ENCODE results near the gene RPUSD3.

Gene RPUSD3

GRCh38 chr3:9890249-9891071 lies 46.7 kb upstream of the RPUSD3 start, which contains the start of gene JAGN1 (continued):
- TF ChIP-seq ZNF76 (tag by site-specific recombination; IDR thresholded peaks at IDR 0.05; ENCODE audit: borderline replicate concordance, low read depth) (peak; percentile 76; the same call in 1 of the 2 replicates), EGR2 (tag by site-specific recombination; IDR thresholded peaks at IDR 0.05; ENCODE audit: low read depth) (peak; percentile 82), ZNF174 (tag by site-specific recombination; IDR thresholded peaks at IDR 0.05) (no peak), ZNF266 (tag by site-specific recombination; IDR thresholded peaks at IDR 0.05; ENCODE audit: low read depth) (no peak), ZNF404 (tag by site-specific recombination; IDR thresholded peaks at IDR 0.05) (no peak), ZNF391 (tag by site-specific recombination; IDR thresholded peaks at IDR 0.05; ENCODE audit: borderline replicate concordance, low read depth) (peak; percentile 23; the same call in 1 of the 2 replicates), GFI1B (tag by site-specific recombination; IDR thresholded peaks at IDR 0.05) (peak; percentile 39; the same call in 1 of the 2 replicates), ZBTB7A (tag by site-specific recombination; IDR thresholded peaks at IDR 0.05; ENCODE audit: low read depth) (peak; percentile 94), ZNF112 (tag by site-specific recombination; IDR thresholded peaks at IDR 0.05) (no peak), ZNF211 (tag by site-specific recombination; IDR thresholded peaks at IDR 0.05; ENCODE audit: low read depth) (no peak), OVOL3 (tag by site-specific recombination; IDR thresholded peaks at IDR 0.05) (peak; percentile 76), ZNF585B (tag by site-specific recombination; IDR thresholded peaks at IDR 0.05) (no peak), ZNF138 (tag by site-specific recombination; IDR thresholded peaks at IDR 0.05; ENCODE audit: borderline replicate concordance) (no peak), ZNF580 (tag by site-specific recombination; IDR thresholded peaks at IDR 0.05) (peak; percentile 65; the same call in 1 of the 2 replicates), ZFP41 (tag by site-specific recombination; IDR thresholded peaks at IDR 0.05; ENCODE audit: borderline replicate concordance) (0 out of 2 replicates have a peak, but pooled peaks have one; percentile 28), ZNF423 (tag by site-specific recombination; IDR thresholded peaks at IDR 0.05) (no peak), KLF9 (tag by site-specific recombination; IDR thresholded peaks at IDR 0.05; ENCODE audit: low read depth) (peak; percentile 64; the same call in 1 of the 2 replicates), ZSCAN30 (tag by site-specific recombination; IDR thresholded peaks at IDR 0.05) (0 out of 2 replicates have a peak, but pooled peaks have one; percentile 25), INSM2 (tag by site-specific recombination; IDR thresholded peaks at IDR 0.05) (peak; percentile 87; the same call in 1 of the 2 replicates), ZNF701 (tag by site-specific recombination; IDR thresholded peaks at IDR 0.05) (no peak), ZNF214 (tag by site-specific recombination; IDR thresholded peaks at IDR 0.05; ENCODE audit: borderline replicate concordance) (no peak), ZNF350 (tag by site-specific recombination; IDR thresholded peaks at IDR 0.05) (no peak), ZNF561 (tag by site-specific recombination; IDR thresholded peaks at IDR 0.05; ENCODE audit: borderline replicate concordance) (peak; percentile 51; the same call in 1 of the 2 replicates), ZBTB20 (tag by site-specific recombination; IDR thresholded peaks at IDR 0.05) (peak; percentile 66; the same call in 1 of the 2 replicates), SP2 (tag by site-specific recombination; IDR thresholded peaks at IDR 0.05) (peak; percentile 62)
- TF ChIP-seq, protein P1, sequence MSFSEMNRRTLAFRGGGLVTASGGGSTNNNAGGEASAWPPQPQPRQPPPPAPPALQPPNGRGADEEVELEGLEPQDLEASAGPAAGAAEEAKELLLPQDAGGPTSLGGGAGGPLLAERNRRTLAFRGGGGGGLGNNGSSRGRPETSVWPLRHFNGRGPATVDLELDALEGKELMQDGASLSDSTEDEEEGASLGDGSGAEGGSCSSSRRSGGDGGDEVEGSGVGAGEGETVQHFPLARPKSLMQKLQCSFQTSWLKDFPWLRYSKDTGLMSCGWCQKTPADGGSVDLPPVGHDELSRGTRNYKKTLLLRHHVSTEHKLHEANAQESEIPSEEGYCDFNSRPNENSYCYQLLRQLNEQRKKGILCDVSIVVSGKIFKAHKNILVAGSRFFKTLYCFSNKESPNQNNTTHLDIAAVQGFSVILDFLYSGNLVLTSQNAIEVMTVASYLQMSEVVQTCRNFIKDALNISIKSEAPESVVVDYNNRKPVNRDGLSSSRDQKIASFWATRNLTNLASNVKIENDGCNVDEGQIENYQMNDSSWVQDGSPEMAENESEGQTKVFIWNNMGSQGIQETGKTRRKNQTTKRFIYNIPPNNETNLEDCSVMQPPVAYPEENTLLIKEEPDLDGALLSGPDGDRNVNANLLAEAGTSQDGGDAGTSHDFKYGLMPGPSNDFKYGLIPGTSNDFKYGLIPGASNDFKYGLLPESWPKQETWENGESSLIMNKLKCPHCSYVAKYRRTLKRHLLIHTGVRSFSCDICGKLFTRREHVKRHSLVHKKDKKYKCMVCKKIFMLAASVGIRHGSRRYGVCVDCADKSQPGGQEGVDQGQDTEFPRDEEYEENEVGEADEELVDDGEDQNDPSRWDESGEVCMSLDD (tag by site-specific recombination; IDR thresholded peaks at IDR 0.05): peak; percentile 97
- TF ChIP-seq, protein P2, sequence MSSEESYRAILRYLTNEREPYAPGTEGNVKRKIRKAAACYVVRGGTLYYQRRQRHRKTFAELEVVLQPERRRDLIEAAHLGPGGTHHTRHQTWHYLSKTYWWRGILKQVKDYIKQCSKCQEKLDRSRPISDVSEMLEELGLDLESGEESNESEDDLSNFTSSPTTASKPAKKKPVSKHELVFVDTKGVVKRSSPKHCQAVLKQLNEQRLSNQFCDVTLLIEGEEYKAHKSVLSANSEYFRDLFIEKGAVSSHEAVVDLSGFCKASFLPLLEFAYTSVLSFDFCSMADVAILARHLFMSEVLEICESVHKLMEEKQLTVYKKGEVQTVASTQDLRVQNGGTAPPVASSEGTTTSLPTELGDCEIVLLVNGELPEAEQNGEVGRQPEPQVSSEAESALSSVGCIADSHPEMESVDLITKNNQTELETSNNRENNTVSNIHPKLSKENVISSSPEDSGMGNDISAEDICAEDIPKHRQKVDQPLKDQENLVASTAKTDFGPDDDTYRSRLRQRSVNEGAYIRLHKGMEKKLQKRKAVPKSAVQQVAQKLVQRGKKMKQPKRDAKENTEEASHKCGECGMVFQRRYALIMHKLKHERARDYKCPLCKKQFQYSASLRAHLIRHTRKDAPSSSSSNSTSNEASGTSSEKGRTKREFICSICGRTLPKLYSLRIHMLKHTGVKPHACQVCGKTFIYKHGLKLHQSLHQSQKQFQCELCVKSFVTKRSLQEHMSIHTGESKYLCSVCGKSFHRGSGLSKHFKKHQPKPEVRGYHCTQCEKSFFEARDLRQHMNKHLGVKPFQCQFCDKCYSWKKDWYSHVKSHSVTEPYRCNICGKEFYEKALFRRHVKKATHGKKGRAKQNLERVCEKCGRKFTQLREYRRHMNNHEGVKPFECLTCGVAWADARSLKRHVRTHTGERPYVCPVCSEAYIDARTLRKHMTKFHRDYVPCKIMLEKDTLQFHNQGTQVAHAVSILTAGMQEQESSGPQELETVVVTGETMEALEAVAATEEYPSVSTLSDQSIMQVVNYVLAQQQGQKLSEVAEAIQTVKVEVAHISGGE (tag by site-specific recombination; conservative IDR thresholded peaks at IDR 0.05; ENCODE audit: low read depth): peak; percentile 90
- TF ChIP-seq, protein P3, sequence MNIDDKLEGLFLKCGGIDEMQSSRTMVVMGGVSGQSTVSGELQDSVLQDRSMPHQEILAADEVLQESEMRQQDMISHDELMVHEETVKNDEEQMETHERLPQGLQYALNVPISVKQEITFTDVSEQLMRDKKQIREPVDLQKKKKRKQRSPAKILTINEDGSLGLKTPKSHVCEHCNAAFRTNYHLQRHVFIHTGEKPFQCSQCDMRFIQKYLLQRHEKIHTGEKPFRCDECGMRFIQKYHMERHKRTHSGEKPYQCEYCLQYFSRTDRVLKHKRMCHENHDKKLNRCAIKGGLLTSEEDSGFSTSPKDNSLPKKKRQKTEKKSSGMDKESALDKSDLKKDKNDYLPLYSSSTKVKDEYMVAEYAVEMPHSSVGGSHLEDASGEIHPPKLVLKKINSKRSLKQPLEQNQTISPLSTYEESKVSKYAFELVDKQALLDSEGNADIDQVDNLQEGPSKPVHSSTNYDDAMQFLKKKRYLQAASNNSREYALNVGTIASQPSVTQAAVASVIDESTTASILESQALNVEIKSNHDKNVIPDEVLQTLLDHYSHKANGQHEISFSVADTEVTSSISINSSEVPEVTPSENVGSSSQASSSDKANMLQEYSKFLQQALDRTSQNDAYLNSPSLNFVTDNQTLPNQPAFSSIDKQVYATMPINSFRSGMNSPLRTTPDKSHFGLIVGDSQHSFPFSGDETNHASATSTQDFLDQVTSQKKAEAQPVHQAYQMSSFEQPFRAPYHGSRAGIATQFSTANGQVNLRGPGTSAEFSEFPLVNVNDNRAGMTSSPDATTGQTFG (tag by site-specific recombination; IDR thresholded peaks at IDR 0.05; ENCODE audit: borderline replicate concordance): no peak

All from HEK293 (cell line).